ENCODE measurements around the gene RNF40.

Gene RNF40

GRCh38 chr16:30821891-30822290 lies 59.8 kb downstream of the RNF40 start:
- no peak for DNase-seq
